Natural killer cell (primary cell): ENCODE measurements around the gene PPP1R13B. TPM values are rescaled to one million over a fixed set of nuclear protein-coding genes. Genes with fewer than 3 reads are reported as not detected.

Experiments used
- ATAC-seq, 3 donors: fragments of 150-1000 bp in 2 of 3; fragments of 200-7000 bp in 1 of 3; cut with Tn5 transposase; 1 replicate in 1 of 3; 2 replicates in 2 of 3; pipeline ENCODE4 v1.10.0; 2021; ENCODE audit warnings: mild to moderate bottlenecking in 2 of 3, moderate library complexity in 2 of 3
- DNase-seq, 2 donors: peaks; one replicate each; pipeline versions ENCODE4 v3.0.0 to v3.0.0-alpha.2; 2013 to 2021; ENCODE audit warnings: mixed read lengths in 1 of 2
- H3K27ac ChIP-seq: one replicate; pipeline ENCODE4 v1.5.1; 2013; ENCODE audit warnings: mild to moderate bottlenecking, low read length
- H3K27me3 ChIP-seq: one replicate; pipeline ENCODE4 v1.6.1; 2013; ENCODE audit warnings: low read length; ENCODE audit not compliant: control insufficient read depth, insufficient read depth
- H3K36me3 ChIP-seq: one replicate; pipeline ENCODE4 v1.6.1; 2013; ENCODE audit warnings: low read length; ENCODE audit not compliant: control insufficient read depth, insufficient read depth
- H3K4me1 ChIP-seq: one replicate; pipeline ENCODE4 v1.6.1; 2013; ENCODE audit warnings: low read length; ENCODE audit not compliant: control insufficient read depth, insufficient read depth
- H3K4me3 ChIP-seq: one replicate; pipeline ENCODE4 v1.5.1; 2013; ENCODE audit warnings: low read length
- H3K9me3 ChIP-seq: one replicate; pipeline ENCODE4 v1.6.1; 2013; ENCODE audit warnings: low read length; ENCODE audit not compliant: control insufficient read depth, insufficient read depth
- H3K27ac Mint-ChIP-seq, 2 donors: one replicate each; pipeline ENCODE4 v1.8.0; 2022; ENCODE audit warnings: mild to moderate bottlenecking in 2 of 2, mixed read lengths in 2 of 2, moderate library complexity in 1 of 2
- H3K27me3 Mint-ChIP-seq, 2 donors: one replicate each; pipeline ENCODE4 v1.8.0; 2022; ENCODE audit warnings: low read depth in 2 of 2, mixed read lengths in 2 of 2
- H3K36me3 Mint-ChIP-seq: one replicate; pipeline ENCODE4 v1.8.0; 2022; ENCODE audit warnings: mixed read lengths
- H3K4me1 Mint-ChIP-seq, 2 donors: one replicate each; pipeline ENCODE4 v1.8.0; 2022; ENCODE audit warnings: mixed read lengths in 2 of 2
- H3K4me3 Mint-ChIP-seq: one replicate; pipeline ENCODE4 v1.8.0; 2022; ENCODE audit warnings: mild to moderate bottlenecking, moderate library complexity, mixed read lengths
- H3K9me3 Mint-ChIP-seq, 2 donors: one replicate each; pipeline ENCODE4 v1.8.0; 2022; ENCODE audit warnings: mixed read lengths in 2 of 2
- WGBS: methylation state at CpG from one replicate; pipeline ENCODE4 v1.1.7; 2013; ENCODE audit warnings: missing lambda C conversion rate; ENCODE audit not compliant: insufficient coverage; 5-methylcytosine and 5-hydroxymethylcytosine counted together
- intact Hi-C: fragments of 100-400 bp; cut with micrococcal nuclease; formaldehyde crosslinking; loops from one replicate; pipeline ENCODE4 v1.14.2; 2022
- total RNA-seq, 4 donors: library from RNA; stranded (reverse); fragments of 120-200 nt in 1 of 4; gene quantifications; one replicate each; pipeline versions ENCODE4 v1.2.3 to v1.2.4, GENCODE V29; 2013 to 2022
- TF ChIP-seq, protein P1 (sequence below): fragments of 200-600 bp; IDR thresholded peaks from one replicate; pipeline ENCODE4 v1.8.0; 2022; ENCODE audit warnings: antibody characterized with exemption

The PPP1R13B gene
- total RNA-seq, 3 donors from 2014 or later (not counting 1 experiment from before 2014, with no cell fraction given), result 26.5 to 35.5 (median 31.7) TPM

DNA sequence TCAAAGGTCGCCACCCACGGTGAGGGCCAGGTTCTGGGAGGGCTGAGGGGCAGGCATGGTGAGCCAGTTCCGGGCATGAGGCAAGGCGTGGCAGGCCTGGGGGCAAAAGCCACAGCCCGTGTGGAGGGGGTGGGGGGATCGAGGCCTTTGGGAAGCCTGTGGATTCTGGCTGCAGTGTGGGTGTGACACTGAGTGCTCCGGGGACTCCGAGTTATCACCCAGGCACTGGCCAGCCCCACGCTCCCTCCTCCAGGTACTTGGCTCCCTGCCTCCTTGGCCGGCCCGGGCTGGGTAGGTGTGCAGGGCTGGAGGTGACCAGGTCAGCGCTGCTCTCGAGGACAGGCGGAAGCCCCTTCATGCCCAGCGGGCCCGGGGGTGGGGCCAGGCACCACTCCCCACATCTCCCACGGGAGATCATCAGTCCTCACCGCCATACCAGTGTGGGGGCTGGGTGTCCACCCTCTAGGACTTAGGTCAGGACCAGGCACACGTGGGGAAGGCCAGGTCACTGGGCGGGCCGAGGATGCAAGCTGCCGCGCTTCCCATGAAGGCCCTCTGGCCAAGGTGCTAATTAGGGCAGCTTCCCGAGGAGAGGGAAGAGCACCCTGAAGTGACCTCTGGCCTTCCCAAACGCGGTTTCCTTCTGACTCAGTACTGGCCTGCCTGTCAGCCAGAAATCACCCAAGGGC lies 46.8 kb upstream of the PPP1R13B start:
- H3K4me3 ChIP-seq, result no peak overlapping the region
- H3K27ac Mint-ChIP-seq, result no peak overlapping the region
- H3K4me1 Mint-ChIP-seq, result no peaks in the 10 kb centered on the region
- TF ChIP-seq, protein P1, sequence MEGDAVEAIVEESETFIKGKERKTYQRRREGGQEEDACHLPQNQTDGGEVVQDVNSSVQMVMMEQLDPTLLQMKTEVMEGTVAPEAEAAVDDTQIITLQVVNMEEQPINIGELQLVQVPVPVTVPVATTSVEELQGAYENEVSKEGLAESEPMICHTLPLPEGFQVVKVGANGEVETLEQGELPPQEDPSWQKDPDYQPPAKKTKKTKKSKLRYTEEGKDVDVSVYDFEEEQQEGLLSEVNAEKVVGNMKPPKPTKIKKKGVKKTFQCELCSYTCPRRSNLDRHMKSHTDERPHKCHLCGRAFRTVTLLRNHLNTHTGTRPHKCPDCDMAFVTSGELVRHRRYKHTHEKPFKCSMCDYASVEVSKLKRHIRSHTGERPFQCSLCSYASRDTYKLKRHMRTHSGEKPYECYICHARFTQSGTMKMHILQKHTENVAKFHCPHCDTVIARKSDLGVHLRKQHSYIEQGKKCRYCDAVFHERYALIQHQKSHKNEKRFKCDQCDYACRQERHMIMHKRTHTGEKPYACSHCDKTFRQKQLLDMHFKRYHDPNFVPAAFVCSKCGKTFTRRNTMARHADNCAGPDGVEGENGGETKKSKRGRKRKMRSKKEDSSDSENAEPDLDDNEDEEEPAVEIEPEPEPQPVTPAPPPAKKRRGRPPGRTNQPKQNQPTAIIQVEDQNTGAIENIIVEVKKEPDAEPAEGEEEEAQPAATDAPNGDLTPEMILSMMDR, result no peak
- intact Hi-C loops, result no loop called here
- H3K4me1 ChIP-seq, result no peaks in the 10 kb centered on the region
- no peaks in the 10 kb centered on the region for H3K36me3 ChIP-seq
- H3K9me3 Mint-ChIP-seq, result no peaks in the 10 kb centered on the region
- ATAC-seq (no peak), DNase-seq (no peak)
- no peaks in the 10 kb centered on the region for H3K27me3 Mint-ChIP-seq
- no peak overlapping the region for H3K27ac ChIP-seq
- H3K36me3 Mint-ChIP-seq, result no peaks in the 10 kb centered on the region
- H3K9me3 ChIP-seq, result no peaks in the 10 kb centered on the region
- no peaks in the 10 kb centered on the region for H3K27me3 ChIP-seq
- H3K4me3 Mint-ChIP-seq, result no peak overlapping the region
- WGBS, result 85% methylated on average over 26 of the region's 26 CpGs

GRCh38 chr14:103892247-103892646 lies 44.9 kb upstream of the PPP1R13B start:
- no peaks in the 10 kb centered on the region for H3K36me3 Mint-ChIP-seq
- H3K4me1 Mint-ChIP-seq, result no peaks in the 10 kb centered on the region
- no peaks in the 10 kb centered on the region for H3K9me3 ChIP-seq
- H3K27me3 ChIP-seq, result no peaks in the 10 kb centered on the region
- TF ChIP-seq, protein P1, result no peak
- H3K4me1 ChIP-seq, result no peaks in the 10 kb centered on the region
- H3K36me3 ChIP-seq, result no peaks in the 10 kb centered on the region
- ATAC-seq (no peak), DNase-seq (no peak)
- H3K4me3 Mint-ChIP-seq, result no peak overlapping the region
- H3K27ac Mint-ChIP-seq, result no peak overlapping the region
- H3K9me3 Mint-ChIP-seq, result no peaks in the 10 kb centered on the region
- H3K27ac ChIP-seq, result no peak overlapping the region
- no peaks in the 10 kb centered on the region for H3K27me3 Mint-ChIP-seq
- H3K4me3 ChIP-seq, result no peak overlapping the region
- WGBS, result 91% methylated on average over 8 of the region's 8 CpGs
- intact Hi-C loops, result no loop called here

DNA sequence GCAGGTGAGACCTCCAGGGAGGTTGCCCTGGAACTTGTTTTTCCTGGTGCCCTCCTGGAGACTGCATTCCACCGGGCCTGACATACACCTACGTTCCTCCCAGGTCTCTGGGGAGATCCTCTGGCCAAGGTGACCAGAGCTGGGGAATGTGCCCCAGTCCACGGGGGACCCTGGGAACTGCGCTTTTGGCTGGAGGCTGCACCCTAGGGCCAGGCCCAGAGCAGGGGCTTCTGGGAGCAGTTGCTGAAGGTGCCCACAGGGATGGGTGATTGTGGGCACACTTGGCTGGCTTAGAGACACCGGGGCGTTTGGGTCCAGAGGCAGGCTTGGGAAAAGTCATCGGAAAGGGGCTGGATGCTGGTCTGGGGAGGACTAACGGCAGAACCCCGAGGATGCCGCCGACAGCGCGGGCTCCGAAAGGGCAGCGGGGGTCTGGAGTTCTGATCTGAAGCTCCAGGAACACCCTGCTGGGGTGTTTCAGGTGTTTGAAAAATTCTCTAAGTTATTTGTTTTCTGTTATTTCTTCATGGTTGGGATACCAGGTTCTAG lies 44.4 kb upstream of the PPP1R13B start:
- Histone ChIP-seq H3K27me3 (no peaks in the 10 kb centered on the region), H3K36me3 (no peaks in the 10 kb centered on the region), H3K4me3 (no peak overlapping the region), H3K4me1 (no peaks in the 10 kb centered on the region), H3K9me3 (no peaks in the 10 kb centered on the region), H3K27ac (no peak overlapping the region)
- DNase-seq (no peak), ATAC-seq (no peak)
- Mint-ChIP-seq H3K4me3 (no peak overlapping the region), H3K27me3 (no peaks in the 10 kb centered on the region), H3K27ac (no peak overlapping the region), H3K4me1 (no peaks in the 10 kb centered on the region), H3K36me3 (no peaks in the 10 kb centered on the region), H3K9me3 (no peaks in the 10 kb centered on the region)
- TF ChIP-seq, protein P1, result no peak
- WGBS, result 95% methylated on average over 15 of the region's 15 CpGs
- intact Hi-C loops, result no loop called here
